Measurements from ENCODE around the gene P4HTM.

P4HTM gene

DNA sequence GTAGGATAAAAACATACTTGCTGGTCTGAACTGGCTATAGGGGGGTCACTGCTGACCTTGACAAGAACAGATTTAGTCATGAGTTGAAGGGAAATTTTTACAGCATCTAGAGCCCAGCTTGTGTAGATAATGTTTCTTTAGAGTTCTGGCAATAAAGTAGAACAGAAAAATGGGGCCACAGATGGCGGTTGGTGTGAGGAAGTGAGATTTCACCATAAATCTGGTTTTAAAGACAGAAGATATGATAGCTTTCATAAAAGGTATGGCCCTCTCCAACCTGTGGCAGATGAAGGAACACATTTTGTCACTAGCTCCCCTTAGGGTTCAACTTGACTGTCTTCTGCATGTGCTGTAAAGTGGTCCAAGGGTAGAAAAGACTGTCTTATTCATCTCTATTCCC, 63.5 kb downstream of the P4HTM start:
- H3K27ac Mint-ChIP-seq: no peak overlapping the region
- peaks cover 52% of the 10 kb centered on the region for H3K36me3 Mint-ChIP-seq

DNA sequence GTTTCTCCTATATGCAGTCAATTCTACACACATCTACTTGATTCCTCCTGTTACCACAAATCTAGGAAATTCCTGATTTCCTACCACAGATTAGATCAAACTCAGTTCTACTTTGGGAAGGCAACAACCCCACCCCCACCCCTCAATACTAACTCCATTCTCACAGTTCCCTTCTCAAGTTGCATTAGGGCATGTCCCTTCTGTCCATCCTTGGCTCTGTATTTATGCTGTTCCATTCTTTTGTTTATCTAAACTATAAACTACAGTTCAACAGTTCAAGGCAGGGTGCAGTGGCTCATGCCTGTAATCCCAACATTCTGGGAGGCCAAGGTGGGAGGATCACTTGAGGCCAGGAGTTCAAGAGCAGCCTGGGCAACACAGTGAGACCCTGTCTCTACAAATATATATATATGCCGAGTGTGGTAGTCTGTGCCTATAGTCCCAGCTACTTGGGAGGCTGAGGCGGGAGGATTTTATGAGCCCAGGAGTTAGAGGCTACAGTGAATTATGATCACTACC, 64.4 kb downstream of the P4HTM start:
- peaks cover 52% of the 10 kb centered on the region for H3K36me3 Mint-ChIP-seq
- H3K4me3 Mint-ChIP-seq: no peak overlapping the region
- peaks cover 11% of the 10 kb centered on the region for H3K4me1 Mint-ChIP-seq
- no peaks in the 10 kb centered on the region for H3K9me3 Mint-ChIP-seq
- no peaks in the 10 kb centered on the region for H3K27me3 Mint-ChIP-seq
- no peak overlapping the region for H3K27ac Mint-ChIP-seq
- ATAC-seq: no peak

More for the DNA sequence above, 63.5 kb downstream of the P4HTM start:
- no peak for ATAC-seq
- Mint-ChIP-seq H3K27me3 (no peaks in the 10 kb centered on the region), H3K4me1 (peaks cover 11% of the 10 kb centered on the region), H3K9me3 (no peaks in the 10 kb centered on the region), H3K4me3 (no peak overlapping the region)

Measured in stimulated activated memory B cell treated with anti-CD40 and anti-IgM and Interleukin-4, amounts not matched to agents 10 μg/mL and 1 μg/mL and 100 μg/mL, for 72 hours (primary cell).